Stimulated activated CD4-positive, alpha-beta T cell treated with anti-CD3 and anti-CD28 coated beads, Interleukin-15, amount 100 ng/mL, for 48 hours (primary cell): ENCODE data around the gene KIF18A.

ENCODE experiments used
- DNase-seq, 2 donors: peaks; one replicate each; pipeline ENCODE4 v3.0.0-alpha.2; 2020; ENCODE audit warnings: low read depth in 2 of 2

The KIF18A gene

GRCh38 chr11:28043930-28044709 is 63.8 kb downstream of the KIF18A start:
- DNase-seq = no peak

DNA sequence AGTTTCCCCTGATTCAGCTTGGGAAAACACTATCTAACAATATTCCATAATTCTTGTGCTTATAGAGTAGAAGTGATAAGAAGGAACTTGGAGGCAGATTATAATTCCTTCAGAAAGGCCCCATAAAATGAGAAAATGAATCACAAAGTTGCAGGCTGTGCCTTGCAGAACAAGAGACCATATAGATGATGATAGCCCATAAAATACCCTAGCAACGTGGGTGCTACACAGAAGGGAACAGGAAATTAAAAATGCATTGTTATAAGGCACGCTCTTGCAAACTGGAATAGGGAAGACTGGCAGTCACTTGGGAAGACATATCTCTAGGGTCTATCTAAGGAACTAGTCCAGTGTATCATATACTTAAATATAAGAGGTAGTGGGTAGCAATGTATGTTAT is 67.6 kb downstream of the KIF18A start:
- no peak for DNase-seq

GRCh38 chr11:28038775-28039174 is 69.2 kb downstream of the KIF18A start:
- DNase-seq = no peak

- DNase-seq = no peak
These were observed 81.2 kb downstream of the KIF18A start for GRCh38 chr11:28026634-28027290.

DNA sequence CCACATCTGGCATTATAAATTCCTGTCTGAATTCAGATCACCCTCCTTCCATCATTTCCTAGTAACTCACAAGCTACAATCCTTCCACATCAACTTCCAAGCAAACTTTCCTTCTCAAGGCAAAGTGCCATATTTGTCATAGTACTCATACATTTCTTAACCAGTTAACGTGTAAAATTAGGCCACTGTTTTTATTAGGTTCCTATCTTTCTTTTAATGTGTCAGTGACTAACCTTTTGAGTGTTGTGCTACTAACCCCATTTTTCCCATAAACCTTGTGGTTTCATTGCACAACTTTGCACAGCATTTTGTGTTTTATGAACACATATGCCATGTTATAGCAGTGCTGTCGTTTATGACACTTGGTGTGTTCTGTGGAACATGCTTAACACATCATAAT is 90.1 kb downstream of the KIF18A start:
- DNase-seq = no peak

DNA sequence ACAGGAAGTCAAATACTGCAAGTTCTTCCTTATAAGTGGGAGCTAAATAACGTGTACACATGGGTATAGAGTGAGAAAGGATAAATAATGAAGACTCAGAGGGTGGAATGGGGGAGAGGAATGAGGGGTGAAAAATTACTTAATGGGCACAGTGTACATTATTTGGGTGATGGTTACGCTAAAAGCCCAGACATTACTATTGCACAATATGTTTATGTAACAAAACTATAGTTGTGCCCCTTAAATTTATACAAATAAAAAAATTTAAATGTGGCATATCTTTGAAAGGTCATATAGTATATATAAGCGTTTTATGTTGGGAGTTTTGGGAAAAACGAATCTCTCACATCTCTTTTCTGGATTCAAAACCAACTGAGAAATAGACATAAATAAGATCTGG is 96.1 kb downstream of the KIF18A start:
- no peak for DNase-seq

DNA sequence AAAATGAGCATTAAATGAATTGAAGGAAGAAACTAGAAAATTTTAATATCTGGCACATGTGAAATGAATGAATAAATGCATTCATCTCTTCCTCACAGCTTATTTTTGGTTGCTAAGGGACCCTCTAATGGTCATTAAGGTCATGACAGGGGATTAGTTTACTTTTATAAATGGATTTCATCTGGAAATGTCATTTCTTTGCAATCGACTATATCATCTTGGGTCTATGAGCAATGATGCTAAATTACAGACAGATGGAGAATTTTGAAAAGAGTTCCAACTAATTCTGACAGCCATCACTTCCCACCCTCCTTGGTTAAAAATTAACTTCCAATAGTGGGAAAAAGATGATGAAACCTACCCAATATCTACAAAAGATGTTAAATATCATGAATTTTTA is 98.0 kb downstream of the KIF18A start:
- DNase-seq = no peak

GRCh38 chr11:28009388-28009787 is 98.6 kb downstream of the KIF18A start:
- DNase-seq = no peak

DNA sequence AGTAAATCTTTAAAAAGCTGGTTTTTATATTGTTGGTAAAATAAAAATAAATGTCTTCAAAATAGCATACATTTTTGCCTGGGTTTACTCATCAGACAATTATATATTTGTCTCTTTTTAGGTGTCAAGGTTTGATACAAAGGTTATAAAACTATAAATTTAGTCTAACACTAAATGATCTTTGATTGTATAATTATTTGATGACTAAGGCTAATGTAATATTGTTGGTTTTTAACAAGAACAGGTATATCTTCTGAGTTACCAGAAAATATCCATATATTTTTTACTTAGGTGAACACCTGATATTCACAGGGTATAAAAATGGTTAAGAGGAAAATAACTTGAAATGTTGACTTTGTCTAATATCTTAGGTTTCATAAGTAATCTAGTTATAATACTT is 104.3 kb downstream of the KIF18A start:
- DNase-seq = no peak

DNA sequence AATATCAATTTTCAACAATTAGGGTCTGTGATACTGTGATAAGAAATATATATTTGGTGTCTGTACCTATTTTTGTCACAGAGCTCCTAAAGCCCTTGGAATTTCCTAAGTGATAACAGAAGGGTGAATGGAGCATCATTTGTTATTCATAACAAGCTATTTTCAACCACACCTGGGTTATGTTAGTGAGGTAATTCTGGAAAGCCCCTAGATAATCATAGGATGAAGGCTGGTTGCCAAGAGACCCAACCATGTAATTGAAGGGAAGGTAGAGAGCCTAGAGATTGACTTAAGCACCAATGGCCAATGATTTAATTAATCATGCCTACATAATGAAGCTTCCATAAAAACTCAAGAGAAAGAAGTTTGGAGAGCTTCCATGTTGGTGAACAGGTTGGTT is 109.4 kb downstream of the KIF18A start:
- DNase-seq = no peak

GRCh38 chr11:27997344-27997743 is 110.6 kb downstream of the KIF18A start:
- DNase-seq = no peak

DNA sequence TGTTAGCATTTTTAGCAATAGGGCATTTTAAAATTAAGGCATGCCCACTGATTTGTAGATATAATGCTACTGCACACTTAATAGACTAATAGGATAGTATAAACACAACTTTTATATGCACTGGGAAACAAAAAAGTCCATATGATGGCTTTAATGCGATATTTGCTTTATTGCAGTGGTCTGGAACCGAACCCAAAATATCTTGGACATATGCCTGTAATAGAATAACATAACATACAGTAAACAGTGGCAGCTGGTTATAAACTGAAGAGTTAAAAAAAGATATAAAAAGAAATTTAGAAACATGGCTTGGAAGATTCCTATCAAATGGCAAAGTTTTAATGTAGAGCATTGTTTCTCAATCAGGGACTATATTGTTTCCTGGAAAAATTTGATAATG is 111.9 kb downstream of the KIF18A start:
- DNase-seq = no peak

- no peak for DNase-seq
These were observed 112.9 kb downstream of the KIF18A start for GRCh38 chr11:27995083-27995482.

DNA sequence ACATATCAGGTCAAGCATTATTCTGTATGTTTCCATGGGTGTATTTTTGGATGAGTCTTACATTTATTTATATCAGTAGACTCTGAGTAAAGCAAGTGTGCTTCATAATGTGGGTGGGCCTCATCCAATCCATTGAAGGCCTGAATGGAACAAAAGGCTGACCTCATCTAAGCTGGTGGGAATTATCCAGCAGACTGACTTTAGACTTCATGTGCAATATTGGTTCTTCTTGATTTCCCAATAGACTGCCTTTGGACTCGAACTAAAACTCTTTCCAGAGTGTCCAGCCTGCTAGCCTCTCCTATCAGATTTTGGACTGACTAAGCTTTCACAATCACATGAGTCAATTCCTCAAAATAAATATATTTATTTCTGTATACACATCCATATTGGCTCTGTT is 116.2 kb downstream of the KIF18A start:
- no peak for DNase-seq

DNA sequence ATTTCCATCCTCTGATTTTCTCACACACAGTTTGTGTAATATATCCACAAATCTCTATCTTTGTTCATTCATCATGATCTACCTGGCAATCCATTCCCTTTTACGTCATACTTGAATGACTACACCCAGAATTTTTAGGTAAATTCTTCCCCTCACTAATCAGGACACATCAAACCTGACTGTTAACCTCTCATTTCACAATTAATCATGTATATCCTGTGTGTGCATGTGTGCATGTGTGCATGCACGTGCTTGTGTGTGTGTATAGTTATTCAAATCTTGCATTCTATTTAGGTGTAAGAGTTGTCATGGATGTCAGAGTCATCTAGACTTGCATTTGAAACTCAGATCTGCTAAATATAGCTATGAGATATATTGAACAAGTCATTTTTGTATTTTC is 130.4 kb downstream of the KIF18A start:
- DNase-seq = no peak

DNA sequence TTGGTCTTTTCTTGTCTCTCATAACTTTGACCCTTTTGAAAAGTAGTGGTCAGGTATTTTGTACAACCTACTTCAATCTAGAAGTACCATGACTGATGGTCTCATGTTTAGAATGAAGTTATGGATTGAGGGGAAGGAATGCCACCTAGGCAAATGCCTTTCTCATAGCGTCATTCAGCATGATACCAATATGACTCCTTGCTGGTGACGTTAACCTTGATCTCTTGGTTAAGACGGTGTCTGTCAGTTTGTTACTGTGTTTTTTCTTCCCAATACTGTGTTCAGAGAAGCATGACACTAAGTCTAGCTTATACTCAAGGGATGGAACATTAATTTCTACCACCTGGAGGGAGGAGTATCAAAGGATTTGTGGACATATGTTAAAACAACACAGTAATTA is 130.9 kb downstream of the KIF18A start:
- no peak for DNase-seq

GRCh38 chr11:27976262-27976661 is 131.7 kb downstream of the KIF18A start:
- DNase-seq = no peak

GRCh38 chr11:27973851-27974536 is 134.0 kb downstream of the KIF18A start:
- DNase-seq = no peak

DNA sequence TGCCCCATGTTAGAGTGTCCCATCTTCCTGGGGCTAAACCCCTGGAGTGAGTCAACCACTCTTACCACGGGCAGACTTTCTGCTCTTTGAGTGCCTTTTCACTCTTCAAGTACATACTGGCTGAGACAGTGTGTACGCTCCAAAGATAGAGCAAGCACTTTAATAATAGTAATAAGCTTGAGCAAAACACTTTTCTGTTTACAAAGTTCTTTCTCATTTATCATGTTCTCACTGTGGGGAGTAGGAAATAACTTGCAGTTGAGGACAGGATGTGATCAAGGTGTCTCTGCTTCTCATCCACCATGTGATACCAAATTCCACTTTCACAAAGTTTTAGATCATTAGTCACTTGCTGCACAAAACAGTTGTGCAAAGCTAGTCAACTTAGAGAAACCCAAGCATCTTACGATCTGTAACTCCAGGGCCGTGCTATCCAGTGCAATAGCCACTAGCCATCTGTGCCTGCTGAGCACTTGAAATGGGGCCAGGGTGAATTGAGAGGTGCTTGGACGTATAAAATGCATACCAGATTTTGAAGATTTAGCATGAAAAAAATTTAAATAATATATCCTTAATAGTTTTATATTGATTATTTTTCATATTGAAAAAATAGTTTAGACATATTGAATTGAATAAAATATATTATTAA is 135.3 kb downstream of the KIF18A start:
- no peak for DNase-seq

GRCh38 chr11:27971171-27971570 is 136.8 kb downstream of the KIF18A start:
- DNase-seq = no peak
